Sigmoid colon (tissue), 3 donors: ENCODE data around the gene FOXP1.

Source experiments
- CTCF ChIP-seq, 4 experiments: fragments of 450-650 bp in 3 of 4; fragments of 200-600 bp in 1 of 4; IDR thresholded peaks; one replicate each; pipeline ENCODE4 v1.5.1; 2016 to 2019; ENCODE audit warnings: antibody characterized with exemption in 4 of 4, mild to moderate bottlenecking in 3 of 4, moderate library complexity in 2 of 4
- POLR2A ChIP-seq, 2 donors: fragments of 450-650 bp; IDR thresholded peaks; one replicate each; pipeline ENCODE4 v1.6.1; 2016; ENCODE audit warnings: antibody characterized with exemption in 2 of 2, mild to moderate bottlenecking in 2 of 2, moderate library complexity in 2 of 2

GRCh38 chr3:71500696-71501095 lies 82.8 kb downstream of the FOXP1 start:
- no peak for TF ChIP-seq CTCF (IDR thresholded peaks at IDR 0.05)
- no peak for TF ChIP-seq POLR2A (IDR thresholded peaks at IDR 0.05)
